Mesendoderm (in vitro differentiated cells): ENCODE data around the gene BACH1.

Experiments used
- DNase-seq: peaks from one replicate; pipeline ENCODE4 v3.0.0; 2013
- H2AK5ac ChIP-seq: 2 replicates; pipeline ENCODE4 v1.6.1; 2013; ENCODE audit warnings: low read length, inconsistent platforms
- H2BK120ac ChIP-seq: 2 replicates; pipeline ENCODE4 v1.6.1; 2013; ENCODE audit warnings: low read depth, mild to moderate bottlenecking, low read length, moderate library complexity, mixed read lengths
- H2BK15ac ChIP-seq: replicated peaks from 2 replicates; pipeline ENCODE4 v1.6.1; 2013; ENCODE audit warnings: low read depth, mild to moderate bottlenecking, moderate library complexity
- H2BK5ac ChIP-seq: 2 replicates; pipeline ENCODE4 v1.6.1; 2013; ENCODE audit warnings: low read length, inconsistent platforms
- H3K18ac ChIP-seq: 2 replicates; pipeline ENCODE4 v1.6.1; 2013; ENCODE audit warnings: mild to moderate bottlenecking, low read length, mixed read lengths
- H3K23ac ChIP-seq: one replicate; pipeline ENCODE4 v1.6.1; 2013; ENCODE audit warnings: low read length
- H3K27ac ChIP-seq: 2 replicates; pipeline ENCODE4 v1.5.1; 2013; ENCODE audit warnings: low read depth, mild to moderate bottlenecking, inconsistent platforms, low read length, moderate library complexity
- H3K27me3 ChIP-seq: 2 replicates; pipeline ENCODE4 v1.6.1; 2013; ENCODE audit warnings: low read length, control low read depth, mild to moderate bottlenecking, inconsistent platforms; ENCODE audit not compliant: insufficient read depth, poor library complexity
- H3K36me3 ChIP-seq: 2 replicates; pipeline ENCODE4 v1.6.1; 2013; ENCODE audit warnings: low read length, inconsistent platforms; ENCODE audit not compliant: control insufficient read depth, insufficient read depth
- H3K4ac ChIP-seq: one replicate; pipeline ENCODE4 v1.6.1; 2013; ENCODE audit warnings: low read depth, mild to moderate bottlenecking, low read length, moderate library complexity
- H3K4me1 ChIP-seq: 2 replicates; pipeline ENCODE4 v1.6.1; 2013; ENCODE audit warnings: low read depth, low read length, inconsistent platforms; ENCODE audit not compliant: control insufficient read depth
- H3K4me2 ChIP-seq: 2 replicates; pipeline ENCODE4 v1.6.1; 2013; ENCODE audit warnings: low read length
- H3K4me3 ChIP-seq: 2 replicates; pipeline ENCODE4 v1.5.1; 2013; ENCODE audit warnings: mild to moderate bottlenecking, low read length
- H3K56ac ChIP-seq: one replicate; pipeline ENCODE4 v1.6.1; 2013; ENCODE audit warnings: low read length
- H3K79me1 ChIP-seq: 2 replicates; pipeline ENCODE4 v1.6.1; 2013; ENCODE audit warnings: low read length, inconsistent platforms
- H3K79me2 ChIP-seq: 2 replicates; pipeline ENCODE4 v1.6.1; 2013; ENCODE audit warnings: mild to moderate bottlenecking, low read length; ENCODE audit not compliant: control insufficient read depth, insufficient read depth
- H3K9ac ChIP-seq: 2 replicates; pipeline ENCODE4 v1.6.1; 2013; ENCODE audit warnings: low read length, inconsistent platforms
- H4K5ac ChIP-seq: one replicate; pipeline ENCODE4 v1.6.1; 2013; ENCODE audit warnings: low read length
- H4K8ac ChIP-seq: one replicate; pipeline ENCODE4 v1.6.1; 2013; ENCODE audit warnings: low read depth, mild to moderate bottlenecking, control low read depth, low read length, moderate library complexity
- WGBS: extraction: QIAGEN DNeasy Blood & Tissue Kit; methylation state at CpG from one replicate; pipeline ENCODE4 v1.1.7; 2013; ENCODE audit warnings: low lambda C conversion rate, missing lambda C conversion rate; ENCODE audit not compliant: insufficient coverage; ENCODE audit errors: extremely low coverage; 5-methylcytosine and 5-hydroxymethylcytosine counted together

Gene BACH1

DNA sequence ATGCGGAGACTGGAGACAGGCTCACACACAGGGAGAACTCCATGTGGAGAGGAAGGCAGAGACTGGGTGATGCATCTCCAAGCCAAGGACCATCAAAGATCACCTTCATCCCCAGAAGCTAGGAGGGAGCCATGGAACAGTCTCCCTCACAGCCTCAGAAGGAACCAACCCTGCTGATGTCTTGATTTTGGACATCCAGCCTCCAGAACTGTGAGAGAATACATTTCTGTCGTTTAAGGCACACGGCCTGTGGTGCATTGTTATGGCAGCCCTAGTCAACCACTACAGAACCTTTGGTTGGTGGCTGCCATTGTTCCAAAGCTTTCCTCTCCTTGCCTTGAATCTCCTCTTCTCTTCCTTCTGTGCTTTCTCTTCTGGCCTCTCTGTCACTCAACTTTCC, 64.0 kb downstream of the BACH1 start:
- Histone ChIP-seq H3K36me3 (no peaks in the 10 kb centered on the region), H3K9ac (no peak overlapping the region), H3K23ac (no peak overlapping the region), H3K79me2 (no peaks in the 10 kb centered on the region), H4K8ac (no peak overlapping the region), H3K4me3 (no peak overlapping the region), H2BK15ac (no peak overlapping the region), H3K4me1 (no peaks in the 10 kb centered on the region), H3K4ac (no peak overlapping the region), H3K27me3 (no peaks in the 10 kb centered on the region), H3K4me2 (no peak overlapping the region), H2AK5ac (no peak overlapping the region), H3K18ac (no peak overlapping the region), H3K27ac (no peak overlapping the region), H4K5ac (no peak overlapping the region), H2BK120ac (no peak overlapping the region), H2BK5ac (no peak overlapping the region), H3K56ac (no peak overlapping the region), H3K79me1 (no peaks in the 10 kb centered on the region)
- no CpG with 5 or more reads among the region's 3 CpGs for WGBS
- no peak for DNase-seq

DNA sequence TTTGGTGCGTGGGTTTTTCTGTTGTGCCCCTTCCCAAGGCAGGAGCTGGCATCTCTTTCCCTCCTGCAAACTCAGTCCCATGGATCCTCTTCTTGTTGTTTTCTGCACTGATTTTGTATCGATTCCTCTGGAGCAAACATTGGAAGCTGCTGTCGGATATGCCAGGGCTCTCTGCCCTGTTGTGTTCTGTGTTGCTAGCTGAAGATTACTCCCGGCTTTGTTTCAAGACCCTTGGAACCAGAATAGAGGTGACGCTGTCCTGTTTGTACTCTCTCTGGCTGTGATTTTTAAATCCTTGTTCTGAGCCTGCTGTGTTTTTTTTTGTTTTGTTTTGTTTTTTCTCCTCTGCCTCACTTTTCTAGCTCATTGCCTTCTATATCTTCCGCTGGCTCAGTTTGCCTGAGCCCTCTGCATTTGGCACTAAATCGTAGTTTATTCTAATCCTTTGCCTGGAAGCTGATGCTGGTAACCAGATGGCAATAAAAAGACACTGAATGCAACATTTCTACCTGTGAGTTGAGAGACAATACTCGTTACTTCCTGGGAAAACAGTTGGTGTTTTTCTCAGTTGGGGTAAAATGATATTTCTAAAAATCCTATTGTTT, 67.0 kb downstream of the BACH1 start:
- Histone ChIP-seq H3K9ac (no peak overlapping the region), H3K27ac (no peak overlapping the region), H3K4me2 (no peak overlapping the region), H4K8ac (no peak overlapping the region), H3K23ac (no peak overlapping the region), H3K4me3 (no peak overlapping the region), H3K36me3 (no peaks in the 10 kb centered on the region), H3K4me1 (no peaks in the 10 kb centered on the region), H2BK15ac (no peak overlapping the region), H2BK5ac (no peak overlapping the region), H3K27me3 (no peaks in the 10 kb centered on the region), H4K5ac (no peak overlapping the region), H3K79me2 (no peaks in the 10 kb centered on the region), H3K18ac (no peak overlapping the region), H3K79me1 (no peaks in the 10 kb centered on the region), H2AK5ac (no peak overlapping the region), H3K4ac (no peak overlapping the region), H2BK120ac (no peak overlapping the region), H3K56ac (no peak overlapping the region)
- DNase-seq, result no peak
- WGBS, result no CpG with 5 or more reads among the region's 8 CpGs

DNA sequence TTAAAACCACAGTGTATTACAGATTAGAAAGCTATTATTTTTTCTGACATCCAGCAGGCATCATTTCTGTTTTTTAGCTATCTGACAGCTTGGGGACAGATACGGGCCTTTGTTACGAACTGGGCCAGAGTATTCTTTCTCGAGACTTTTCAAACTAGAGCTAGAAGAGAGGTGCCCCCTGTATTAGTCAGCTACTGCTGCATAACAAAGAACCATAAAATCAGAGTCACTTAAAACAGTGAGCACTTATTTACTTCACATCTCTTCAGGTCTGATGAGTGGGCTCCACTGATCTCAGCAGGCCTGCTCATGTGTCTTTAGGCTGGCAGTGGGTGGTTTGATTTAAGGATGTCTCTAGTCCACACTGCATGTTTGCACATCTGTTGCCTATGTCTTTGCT, 67.8 kb downstream of the BACH1 start:
- H2BK15ac ChIP-seq, result no peak overlapping the region
- no peak overlapping the region for H3K4ac ChIP-seq
- H4K8ac ChIP-seq, result no peak overlapping the region
- no peak overlapping the region for H3K56ac ChIP-seq
- no peak overlapping the region for H2BK120ac ChIP-seq
- no peak overlapping the region for H3K18ac ChIP-seq
- H2BK5ac ChIP-seq, result no peak overlapping the region
- no peak overlapping the region for H3K23ac ChIP-seq
- no peak for DNase-seq
- no peak overlapping the region for H4K5ac ChIP-seq
- H3K79me2 ChIP-seq, result no peaks in the 10 kb centered on the region
- H3K36me3 ChIP-seq, result no peaks in the 10 kb centered on the region
- H3K4me2 ChIP-seq, result no peak overlapping the region
- H3K27me3 ChIP-seq, result no peaks in the 10 kb centered on the region
- no peaks in the 10 kb centered on the region for H3K79me1 ChIP-seq
- no peak overlapping the region for H3K9ac ChIP-seq
- H2AK5ac ChIP-seq, result no peak overlapping the region
- no CpG with 5 or more reads among the region's 3 CpGs for WGBS
- no peak overlapping the region for H3K27ac ChIP-seq
- H3K4me1 ChIP-seq, result no peaks in the 10 kb centered on the region
- H3K4me3 ChIP-seq, result no peak overlapping the region

DNA sequence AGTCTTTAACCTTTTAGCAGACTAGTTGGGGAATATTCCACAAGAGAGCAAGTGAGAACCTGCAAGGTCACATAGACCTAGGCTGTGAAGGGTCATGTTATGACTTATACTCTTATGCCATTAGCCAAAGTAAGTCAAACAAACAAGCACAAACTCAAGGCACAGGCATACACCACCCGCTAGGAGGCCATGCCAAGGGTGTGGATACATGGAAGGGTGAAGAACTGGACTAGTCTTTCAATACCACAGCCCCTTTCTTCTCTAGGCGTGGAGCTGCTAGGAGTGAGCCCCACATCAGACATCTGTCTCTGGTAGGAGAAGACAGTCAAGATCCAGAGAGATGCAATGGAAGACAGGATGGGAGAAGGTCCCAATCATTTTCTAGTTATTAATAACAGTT, 68.6 kb downstream of the BACH1 start:
- H3K27ac ChIP-seq, result no peak overlapping the region
- H2AK5ac ChIP-seq, result no peak overlapping the region
- H3K56ac ChIP-seq, result no peak overlapping the region
- H3K79me2 ChIP-seq, result no peaks in the 10 kb centered on the region
- H3K4ac ChIP-seq, result no peak overlapping the region
- no peak overlapping the region for H2BK5ac ChIP-seq
- H3K4me1 ChIP-seq, result no peaks in the 10 kb centered on the region
- H3K18ac ChIP-seq, result no peak overlapping the region
- H4K8ac ChIP-seq, result no peak overlapping the region
- H3K27me3 ChIP-seq, result no peaks in the 10 kb centered on the region
- no peak overlapping the region for H4K5ac ChIP-seq
- no peak overlapping the region for H3K4me3 ChIP-seq
- H3K36me3 ChIP-seq, result no peaks in the 10 kb centered on the region
- WGBS, result no CpG with 5 or more reads among the region's 2 CpGs
- H3K79me1 ChIP-seq, result no peaks in the 10 kb centered on the region
- no peak overlapping the region for H3K9ac ChIP-seq
- no peak overlapping the region for H2BK120ac ChIP-seq
- DNase-seq, result no peak
- no peak overlapping the region for H2BK15ac ChIP-seq
- H3K23ac ChIP-seq, result no peak overlapping the region
- H3K4me2 ChIP-seq, result no peak overlapping the region

DNA sequence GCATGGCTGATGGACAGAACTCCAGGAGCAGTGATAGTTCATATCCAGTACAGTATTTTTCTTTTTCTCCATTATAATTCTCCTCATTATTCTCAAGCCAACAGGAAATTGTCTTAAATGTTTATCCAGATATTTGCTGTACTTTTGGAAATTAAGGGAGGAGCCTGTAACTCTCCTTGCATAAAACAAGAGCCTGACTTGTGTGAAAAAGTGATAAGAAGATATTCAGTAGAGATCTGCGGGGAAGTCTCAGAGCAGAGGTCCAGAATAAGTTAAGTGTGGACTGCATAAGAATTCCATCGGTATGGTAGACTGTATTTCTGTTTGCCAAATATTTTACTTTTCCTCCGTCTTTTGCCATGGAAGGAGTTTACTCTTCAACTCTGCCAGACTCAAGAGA, 70.2 kb downstream of the BACH1 start:
- Histone ChIP-seq H4K8ac (no peak overlapping the region), H3K27me3 (no peaks in the 10 kb centered on the region), H3K56ac (no peak overlapping the region), H3K36me3 (no peaks in the 10 kb centered on the region), H3K18ac (no peak overlapping the region), H3K79me2 (no peaks in the 10 kb centered on the region), H3K9ac (no peak overlapping the region), H2BK15ac (no peak overlapping the region), H4K5ac (no peak overlapping the region), H3K4me1 (no peaks in the 10 kb centered on the region), H3K4ac (no peak overlapping the region), H2BK5ac (no peak overlapping the region), H2AK5ac (no peak overlapping the region), H2BK120ac (no peak overlapping the region), H3K23ac (no peak overlapping the region), H3K4me2 (no peak overlapping the region), H3K27ac (no peak overlapping the region), H3K79me1 (no peaks in the 10 kb centered on the region), H3K4me3 (no peak overlapping the region)
- DNase-seq, result no peak
- no CpG with 5 or more reads among the region's 3 CpGs for WGBS

DNA sequence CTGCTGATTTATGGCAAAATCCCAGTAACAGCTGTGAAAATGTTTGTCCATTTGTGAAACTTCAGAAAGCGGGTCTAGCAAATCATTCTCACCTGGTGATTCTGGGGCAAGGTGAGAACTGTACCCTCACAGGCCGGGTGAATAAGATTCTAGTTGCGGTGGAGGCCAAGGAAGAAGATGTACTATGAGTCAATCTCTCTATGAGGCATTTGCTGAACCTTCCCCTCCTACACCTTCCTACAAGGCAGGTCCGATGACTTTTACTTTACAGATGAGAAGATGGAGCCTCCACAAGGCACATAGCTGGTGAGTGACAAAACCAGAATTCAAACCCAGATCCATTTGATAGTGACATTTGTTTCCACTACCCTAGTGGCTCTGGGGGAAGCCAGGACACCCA, 72.7 kb downstream of the BACH1 start:
- WGBS, result no CpG with 5 or more reads among the region's 4 CpGs
- Histone ChIP-seq H2BK15ac (no peak overlapping the region), H2BK5ac (no peak overlapping the region), H3K4me1 (peaks cover 3% of the 10 kb centered on the region), H3K27me3 (no peaks in the 10 kb centered on the region), H3K79me2 (no peaks in the 10 kb centered on the region), H3K18ac (no peak overlapping the region), H2AK5ac (no peak overlapping the region), H3K4me3 (no peak overlapping the region), H3K23ac (no peak overlapping the region), H2BK120ac (no peak overlapping the region), H3K9ac (no peak overlapping the region), H3K56ac (no peak overlapping the region), H3K27ac (no peak overlapping the region), H4K8ac (no peak overlapping the region), H4K5ac (no peak overlapping the region), H3K4me2 (no peak overlapping the region), H3K36me3 (no peaks in the 10 kb centered on the region), H3K79me1 (no peaks in the 10 kb centered on the region), H3K4ac (no peak overlapping the region)
- no peak for DNase-seq
